Liver (tissue), 9 donors: ENCODE results near the gene PRELID3B. TPM values are rescaled to one million over a fixed set of nuclear protein-coding genes. Genes with fewer than 3 reads are reported as not detected.

Experiments used
- DNase-seq: peaks from one replicate; pipeline ENCODE4 v3.0.0-alpha.2; 2017; ENCODE audit warnings: low spot score
- H3K27ac ChIP-seq, 2 donors: one replicate each; pipeline ENCODE4 v1.7.0; 2013; ENCODE audit warnings: inconsistent platforms in 2 of 2, low read length in 2 of 2, control low read depth in 1 of 2, low read depth in 1 of 2, mild to moderate bottlenecking in 1 of 2
- H3K27me3 ChIP-seq, 4 donors: one replicate each; pipeline versions ENCODE4 v1.6.1 to v1.7.0; 2013; ENCODE audit warnings: low read length in 3 of 4, inconsistent platforms in 1 of 4, mild to moderate bottlenecking in 1 of 4, moderate library complexity in 1 of 4; ENCODE audit not compliant: control insufficient read depth in 4 of 4, insufficient read depth in 4 of 4
- H3K36me3 ChIP-seq, 4 donors: one replicate each; pipeline versions ENCODE4 v1.6.1 to v1.7.0; 2013; ENCODE audit warnings: low read length in 3 of 4, mild to moderate bottlenecking in 3 of 4, low read depth in 1 of 4, moderate library complexity in 1 of 4; ENCODE audit not compliant: control insufficient read depth in 4 of 4, insufficient read depth in 3 of 4
- H3K4me1 ChIP-seq, 4 donors: one replicate each; pipeline versions ENCODE4 v1.6.1 to v1.7.0; 2013; ENCODE audit warnings: low read length in 3 of 4, mild to moderate bottlenecking in 3 of 4, moderate library complexity in 1 of 4; ENCODE audit not compliant: control insufficient read depth in 4 of 4, insufficient read depth in 4 of 4
- H3K4me3 ChIP-seq, 3 donors: one replicate each; pipeline versions ENCODE4 v1.6.1 to v1.7.0; 2013; ENCODE audit warnings: low read length in 3 of 3, control low read depth in 1 of 3, low read depth in 1 of 3, mild to moderate bottlenecking in 1 of 3
- H3K9ac ChIP-seq, 2 donors: one replicate each; pipeline ENCODE4 v1.7.0; 2013; ENCODE audit warnings: low read length in 2 of 2, mild to moderate bottlenecking in 2 of 2, moderate library complexity in 2 of 2, control low read depth in 1 of 2, low read depth in 1 of 2
- H3K9me3 ChIP-seq, 4 donors: one replicate each; pipeline versions ENCODE4 v1.6.1 to v1.7.0; 2013; ENCODE audit warnings: low read length in 3 of 4; ENCODE audit not compliant: control insufficient read depth in 4 of 4
- EGR1 ChIP-seq, 2 donors: IDR thresholded peaks; 2 replicates each; pipeline ENCODE4 v1.6.1; 2016 to 2018; ENCODE audit warnings: antibody characterized with exemption in 2 of 2, low read depth in 2 of 2
- FOXA1 ChIP-seq: IDR thresholded peaks from 2 replicates; pipeline ENCODE4 v1.6.1; 2016; ENCODE audit warnings: antibody characterized with exemption
- FOXA2 ChIP-seq: IDR thresholded peaks from 2 replicates; pipeline ENCODE4 v1.6.1; 2016; ENCODE audit warnings: antibody characterized with exemption
- HNF4G ChIP-seq: IDR thresholded peaks from 2 replicates; pipeline ENCODE4 v1.6.1; 2016; ENCODE audit warnings: antibody characterized with exemption
- JUND ChIP-seq, 2 donors: IDR thresholded peaks; 2 replicates each; pipeline ENCODE4 v1.6.1; 2016; ENCODE audit warnings: antibody characterized with exemption in 2 of 2
- NR2F2 ChIP-seq: IDR thresholded peaks from 2 replicates; pipeline ENCODE4 v1.6.1; 2016; ENCODE audit warnings: antibody characterized with exemption
- RAD21 ChIP-seq, 2 donors: IDR thresholded peaks; 2 replicates each; pipeline ENCODE4 v1.6.1; 2016; ENCODE audit warnings: antibody characterized with exemption in 2 of 2, mild to moderate bottlenecking in 2 of 2
- RXRA ChIP-seq, 2 donors: IDR thresholded peaks; 2 replicates each; pipeline ENCODE4 v1.6.1; 2017 to 2018; ENCODE audit warnings: antibody characterized with exemption in 2 of 2, mild to moderate bottlenecking in 1 of 2
- SP1 ChIP-seq: IDR thresholded peaks from 2 replicates; pipeline ENCODE4 v1.6.1; 2018; ENCODE audit warnings: antibody characterized with exemption, mild to moderate bottlenecking
- TAF1 ChIP-seq: conservative IDR thresholded peaks from 2 replicates; pipeline ENCODE4 v1.6.1; 2016; ENCODE audit warnings: antibody characterized with exemption, mild to moderate bottlenecking
- WGBS: extraction: QIAGEN DNeasy Blood & Tissue Kit; methylation state at CpG from one replicate; pipeline ENCODE4 v1.1.7; 2013; 5-methylcytosine and 5-hydroxymethylcytosine counted together
- polyA plus RNA-seq, 2 donors: library from polyadenylated mRNA; stranded (reverse) in 1 of 2; unstranded in 1 of 2; fragments of 200-250 nt in 1 of 2; fragments of >200 nt in 1 of 2; fragmentation: Nextera tagmentation in 1 of 2; extraction: Ambion mirVana in 1 of 2; gene quantifications; one replicate each; pipeline versions ENCODE4 v1.2.1 to v1.2.3, GENCODE V29; 2013 to 2015
- total RNA-seq, 2 donors: library from RNA; depleted of rRNA; stranded (reverse); fragments of >200 nt; gene quantifications; one replicate each; pipeline ENCODE4 v1.2.3, GENCODE V29; 2014
- TF ChIP-seq, protein P1 (sequence below): IDR thresholded peaks from 2 replicates; pipeline ENCODE4 v1.6.1; 2016; ENCODE audit warnings: antibody characterized with exemption
- TF ChIP-seq, protein P2 (sequence below): fragments of 150-350 bp; IDR thresholded peaks from 2 replicates; pipeline ENCODE4 v1.5.1; 2017; ENCODE audit warnings: improper control_type of control experiment, low read depth, low read length; ENCODE audit not compliant: missing input control
- TF ChIP-seq, protein P3 (sequence below): IDR thresholded peaks from 2 replicates; pipeline ENCODE4 v1.6.1; 2016; ENCODE audit warnings: antibody characterized with exemption
- TF ChIP-seq, protein P4 (sequence below): IDR thresholded peaks from 2 replicates; pipeline ENCODE4 v1.6.1; 2016; ENCODE audit warnings: antibody characterized with exemption
- TF ChIP-seq, protein P5 (sequence below): IDR thresholded peaks from 2 replicates; pipeline ENCODE4 v1.6.1; 2016; ENCODE audit warnings: antibody characterized with exemption, mild to moderate bottlenecking
- donor health status: healthy.
- donor health status: healthy.
- donor health status: healthy.
- donor health status: healthy.
- donor health status: healthy.

Gene PRELID3B
- total and polyA plus RNA-seq, 4 donors = 18.2 to 38.1 (median 25.3) TPM

DNA sequence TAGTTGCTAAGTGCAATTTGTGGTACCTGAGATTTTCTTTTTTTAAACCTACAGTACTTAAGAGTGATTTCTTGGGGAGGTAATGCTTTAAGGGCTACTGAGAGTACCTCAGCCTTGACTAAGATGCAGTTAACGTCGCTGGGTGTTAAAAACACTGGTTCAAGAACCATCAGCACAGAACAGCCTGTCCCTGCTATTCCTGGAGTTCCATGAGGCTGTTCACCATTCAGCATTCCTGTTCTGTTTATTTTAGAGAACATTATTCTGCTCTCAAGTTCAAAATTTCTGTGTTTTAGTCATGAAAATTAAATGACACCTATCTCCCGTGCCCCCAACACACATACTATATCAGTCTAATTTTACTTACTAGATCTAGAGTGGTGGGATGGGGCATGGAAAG is 1.7 kb upstream of the PRELID3B start:
- no peak overlapping the region for H3K27ac ChIP-seq
- no peak overlapping the region for H3K9ac ChIP-seq
- H3K4me3 ChIP-seq = no peak overlapping the region
- no peak for DNase-seq
- no peaks in the 10 kb centered on the region for H3K36me3 ChIP-seq
- TF ChIP-seq TAF1 (no peak), NR2F2 (no peak), EGR1 (IDR thresholded peaks at IDR 0.05; ENCODE audit: low read depth in 2 of 2) (no peak)
- WGBS = 96% methylated on average over 3 of the region's 3 CpGs
- H3K4me1 ChIP-seq = peaks cover 6 to 26% (median 21%) of the 10 kb centered on the region in 4 donors
- H3K27me3 ChIP-seq = no peaks in the 10 kb centered on the region
- H3K9me3 ChIP-seq = no peaks in the 10 kb centered on the region

DNA sequence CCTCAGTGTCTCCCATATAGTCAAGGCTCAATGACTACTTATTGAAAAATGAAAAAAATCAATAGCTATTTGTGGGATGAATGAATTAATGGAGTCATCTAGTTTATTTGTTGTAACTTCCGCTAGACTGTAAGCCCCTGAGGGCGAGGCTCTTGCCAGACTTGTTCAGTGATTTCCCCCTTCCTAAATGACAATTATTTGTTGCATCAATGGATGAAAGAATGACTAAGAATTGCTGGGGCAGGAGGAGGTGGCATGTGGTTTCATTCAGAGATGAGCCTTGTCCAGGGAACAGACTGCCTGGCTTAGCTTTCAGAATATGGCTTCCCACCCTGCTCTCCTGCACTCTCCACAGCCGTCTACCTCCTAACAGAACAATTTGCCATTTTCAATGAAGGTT is 1.1 kb upstream of the PRELID3B start:
- Histone ChIP-seq H3K4me1 (peaks cover 6 to 26% (median 21%) of the 10 kb centered on the region in 4 donors), H3K27ac (no peak overlapping the region), H3K36me3 (no peaks in the 10 kb centered on the region), H3K27me3 (no peaks in the 10 kb centered on the region), H3K9ac (no peak overlapping the region), H3K9me3 (no peaks in the 10 kb centered on the region), H3K4me3 (no peak overlapping the region)
- WGBS = 89% methylated on average over 3 of the region's 3 CpGs
- DNase-seq = no peak
- no peak for TF ChIP-seq RAD21 (IDR thresholded peaks at IDR 0.05)
- TF ChIP-seq RXRA (IDR thresholded peaks at IDR 0.05) = no peak
- TF ChIP-seq, protein P1, sequence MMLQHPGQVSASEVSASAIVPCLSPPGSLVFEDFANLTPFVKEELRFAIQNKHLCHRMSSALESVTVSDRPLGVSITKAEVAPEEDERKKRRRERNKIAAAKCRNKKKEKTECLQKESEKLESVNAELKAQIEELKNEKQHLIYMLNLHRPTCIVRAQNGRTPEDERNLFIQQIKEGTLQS = no peak
- TF ChIP-seq EGR1 (IDR thresholded peaks at IDR 0.05; ENCODE audit: low read depth in 2 of 2) = no peak
- TF ChIP-seq HNF4G = no peak
- TF ChIP-seq, protein P2, sequence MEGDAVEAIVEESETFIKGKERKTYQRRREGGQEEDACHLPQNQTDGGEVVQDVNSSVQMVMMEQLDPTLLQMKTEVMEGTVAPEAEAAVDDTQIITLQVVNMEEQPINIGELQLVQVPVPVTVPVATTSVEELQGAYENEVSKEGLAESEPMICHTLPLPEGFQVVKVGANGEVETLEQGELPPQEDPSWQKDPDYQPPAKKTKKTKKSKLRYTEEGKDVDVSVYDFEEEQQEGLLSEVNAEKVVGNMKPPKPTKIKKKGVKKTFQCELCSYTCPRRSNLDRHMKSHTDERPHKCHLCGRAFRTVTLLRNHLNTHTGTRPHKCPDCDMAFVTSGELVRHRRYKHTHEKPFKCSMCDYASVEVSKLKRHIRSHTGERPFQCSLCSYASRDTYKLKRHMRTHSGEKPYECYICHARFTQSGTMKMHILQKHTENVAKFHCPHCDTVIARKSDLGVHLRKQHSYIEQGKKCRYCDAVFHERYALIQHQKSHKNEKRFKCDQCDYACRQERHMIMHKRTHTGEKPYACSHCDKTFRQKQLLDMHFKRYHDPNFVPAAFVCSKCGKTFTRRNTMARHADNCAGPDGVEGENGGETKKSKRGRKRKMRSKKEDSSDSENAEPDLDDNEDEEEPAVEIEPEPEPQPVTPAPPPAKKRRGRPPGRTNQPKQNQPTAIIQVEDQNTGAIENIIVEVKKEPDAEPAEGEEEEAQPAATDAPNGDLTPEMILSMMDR = no peak
- TF ChIP-seq JUND (IDR thresholded peaks at IDR 0.05) = no peak
- TF ChIP-seq FOXA1 = no peak
- TF ChIP-seq, protein P3, sequence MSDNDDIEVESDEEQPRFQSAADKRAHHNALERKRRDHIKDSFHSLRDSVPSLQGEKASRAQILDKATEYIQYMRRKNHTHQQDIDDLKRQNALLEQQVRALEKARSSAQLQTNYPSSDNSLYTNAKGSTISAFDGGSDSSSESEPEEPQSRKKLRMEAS = no peak
- TF ChIP-seq, protein P4, sequence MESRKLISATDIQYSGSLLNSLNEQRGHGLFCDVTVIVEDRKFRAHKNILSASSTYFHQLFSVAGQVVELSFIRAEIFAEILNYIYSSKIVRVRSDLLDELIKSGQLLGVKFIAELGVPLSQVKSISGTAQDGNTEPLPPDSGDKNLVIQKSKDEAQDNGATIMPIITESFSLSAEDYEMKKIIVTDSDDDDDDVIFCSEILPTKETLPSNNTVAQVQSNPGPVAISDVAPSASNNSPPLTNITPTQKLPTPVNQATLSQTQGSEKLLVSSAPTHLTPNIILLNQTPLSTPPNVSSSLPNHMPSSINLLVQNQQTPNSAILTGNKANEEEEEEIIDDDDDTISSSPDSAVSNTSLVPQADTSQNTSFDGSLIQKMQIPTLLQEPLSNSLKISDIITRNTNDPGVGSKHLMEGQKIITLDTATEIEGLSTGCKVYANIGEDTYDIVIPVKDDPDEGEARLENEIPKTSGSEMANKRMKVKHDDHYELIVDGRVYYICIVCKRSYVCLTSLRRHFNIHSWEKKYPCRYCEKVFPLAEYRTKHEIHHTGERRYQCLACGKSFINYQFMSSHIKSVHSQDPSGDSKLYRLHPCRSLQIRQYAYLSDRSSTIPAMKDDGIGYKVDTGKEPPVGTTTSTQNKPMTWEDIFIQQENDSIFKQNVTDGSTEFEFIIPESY = no peak
- TF ChIP-seq FOXA2 = no peak

DNA sequence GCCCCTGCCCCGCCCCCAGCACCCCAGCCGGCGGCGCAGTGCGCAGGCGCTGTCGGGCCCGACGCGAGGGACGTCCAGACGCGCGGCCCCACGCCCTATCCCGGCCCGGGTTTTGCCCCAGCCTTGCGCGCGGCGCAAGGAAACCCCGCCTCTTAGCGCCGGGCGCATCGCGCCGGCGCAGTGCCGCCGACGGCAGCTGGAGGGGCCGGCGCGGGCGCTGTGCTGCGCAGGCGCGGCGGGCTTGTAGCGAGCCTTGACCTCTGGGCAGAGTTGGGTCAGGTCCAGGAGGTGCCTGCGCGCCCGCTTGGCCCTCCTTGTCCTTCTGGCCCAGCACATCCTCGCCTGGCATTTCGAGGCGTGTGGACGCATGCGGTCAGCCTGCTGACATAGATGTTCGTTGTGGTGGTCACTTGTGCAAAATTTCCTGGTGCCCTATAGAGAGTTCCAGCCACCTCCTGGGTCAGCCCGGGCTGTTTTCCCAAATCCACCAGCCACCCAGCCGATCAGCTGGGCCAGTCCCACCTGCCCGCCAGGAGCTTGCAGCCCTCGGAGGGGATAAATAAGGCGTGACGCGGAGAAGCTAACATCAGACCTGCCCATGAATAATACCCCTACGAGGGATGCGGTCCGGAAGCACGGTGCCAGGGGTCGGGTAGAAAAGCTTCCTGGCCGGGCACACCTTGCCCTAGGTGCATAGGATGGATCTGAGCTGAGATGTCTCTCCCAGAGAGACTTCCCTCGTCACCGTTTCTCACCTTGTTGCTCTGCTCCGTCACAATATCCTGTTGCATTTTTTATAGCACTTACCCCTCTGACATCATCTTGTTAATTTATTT is 428 bp upstream of the PRELID3B start:
- Histone ChIP-seq H3K36me3 (peaks cover 0 to 2% (median 1%) of the 10 kb centered on the region in 4 donors), H3K9me3 (no peaks in the 10 kb centered on the region), H3K4me3 (peak overlapping the region; percentile 76 to 93 (median 84)), H3K27ac (peak overlapping the region; percentile 72 to 83), H3K27me3 (no peaks in the 10 kb centered on the region), H3K4me1 (peaks cover 6 to 26% (median 21%) of the 10 kb centered on the region in 4 donors), H3K9ac (no peak overlapping the region)
- DNase-seq = peak; percentile 95
- 17% methylated on average over 66 of the region's 66 CpGs for WGBS
- TF ChIP-seq, protein P2 = peak; percentile 33
- TF ChIP-seq, protein P5, sequence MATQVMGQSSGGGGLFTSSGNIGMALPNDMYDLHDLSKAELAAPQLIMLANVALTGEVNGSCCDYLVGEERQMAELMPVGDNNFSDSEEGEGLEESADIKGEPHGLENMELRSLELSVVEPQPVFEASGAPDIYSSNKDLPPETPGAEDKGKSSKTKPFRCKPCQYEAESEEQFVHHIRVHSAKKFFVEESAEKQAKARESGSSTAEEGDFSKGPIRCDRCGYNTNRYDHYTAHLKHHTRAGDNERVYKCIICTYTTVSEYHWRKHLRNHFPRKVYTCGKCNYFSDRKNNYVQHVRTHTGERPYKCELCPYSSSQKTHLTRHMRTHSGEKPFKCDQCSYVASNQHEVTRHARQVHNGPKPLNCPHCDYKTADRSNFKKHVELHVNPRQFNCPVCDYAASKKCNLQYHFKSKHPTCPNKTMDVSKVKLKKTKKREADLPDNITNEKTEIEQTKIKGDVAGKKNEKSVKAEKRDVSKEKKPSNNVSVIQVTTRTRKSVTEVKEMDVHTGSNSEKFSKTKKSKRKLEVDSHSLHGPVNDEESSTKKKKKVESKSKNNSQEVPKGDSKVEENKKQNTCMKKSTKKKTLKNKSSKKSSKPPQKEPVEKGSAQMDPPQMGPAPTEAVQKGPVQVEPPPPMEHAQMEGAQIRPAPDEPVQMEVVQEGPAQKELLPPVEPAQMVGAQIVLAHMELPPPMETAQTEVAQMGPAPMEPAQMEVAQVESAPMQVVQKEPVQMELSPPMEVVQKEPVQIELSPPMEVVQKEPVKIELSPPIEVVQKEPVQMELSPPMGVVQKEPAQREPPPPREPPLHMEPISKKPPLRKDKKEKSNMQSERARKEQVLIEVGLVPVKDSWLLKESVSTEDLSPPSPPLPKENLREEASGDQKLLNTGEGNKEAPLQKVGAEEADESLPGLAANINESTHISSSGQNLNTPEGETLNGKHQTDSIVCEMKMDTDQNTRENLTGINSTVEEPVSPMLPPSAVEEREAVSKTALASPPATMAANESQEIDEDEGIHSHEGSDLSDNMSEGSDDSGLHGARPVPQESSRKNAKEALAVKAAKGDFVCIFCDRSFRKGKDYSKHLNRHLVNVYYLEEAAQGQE = peak; percentile 21
- peak; percentile 56 to 58 for TF ChIP-seq RXRA (IDR thresholded peaks at IDR 0.05)
- TF ChIP-seq, protein P1 = no peak
- peak; percentile 61 for TF ChIP-seq SP1
